Aorta (tissue), 5 donors: ENCODE data around the gene ETV1. TPM values are rescaled to one million over a fixed set of nuclear protein-coding genes. Genes with fewer than 3 reads are reported as not detected.

ENCODE experiments used
- ATAC-seq: fragments of 200-7000 bp; cut with Tn5 transposase; one replicate; pipeline ENCODE4 v1.9.1; 2022; ENCODE audit warnings: moderate library complexity; ENCODE audit not compliant: low FRiP score
- DNase-seq, 2 donors: peaks; one replicate each; pipeline ENCODE4 v3.0.0-alpha.2; 2020
- H3K27ac ChIP-seq, 2 donors: one replicate each; pipeline ENCODE4 v1.5.1; 2013; ENCODE audit warnings: low read length in 2 of 2, mild to moderate bottlenecking in 2 of 2, moderate library complexity in 2 of 2, control low read depth in 1 of 2, inconsistent platforms in 1 of 2, low read depth in 1 of 2
- H3K27me3 ChIP-seq, 2 donors: one replicate each; pipeline ENCODE4 v1.6.1; 2013; ENCODE audit warnings: control low read depth in 1 of 2, low read length in 1 of 2, mild to moderate bottlenecking in 1 of 2, moderate library complexity in 1 of 2; ENCODE audit not compliant: insufficient read depth in 2 of 2, control insufficient read depth in 1 of 2
- H3K36me3 ChIP-seq, 2 donors: one replicate each; pipeline ENCODE4 v1.6.1; 2013; ENCODE audit warnings: control low read depth in 1 of 2, low read length in 1 of 2, mild to moderate bottlenecking in 1 of 2; ENCODE audit not compliant: insufficient read depth in 2 of 2, control insufficient read depth in 1 of 2
- H3K4me1 ChIP-seq, 2 donors: one replicate each; pipeline ENCODE4 v1.6.1; 2013; ENCODE audit warnings: low read length in 2 of 2, control low read depth in 1 of 2, mild to moderate bottlenecking in 1 of 2, moderate library complexity in 1 of 2; ENCODE audit not compliant: insufficient read depth in 2 of 2, control insufficient read depth in 1 of 2
- H3K4me3 ChIP-seq, 2 donors: one replicate each; pipeline ENCODE4 v1.5.1; 2013; ENCODE audit warnings: low read length in 2 of 2, control low read depth in 1 of 2, mild to moderate bottlenecking in 1 of 2
- H3K9me3 ChIP-seq: one replicate; pipeline ENCODE4 v1.6.1; 2013; ENCODE audit warnings: mild to moderate bottlenecking, low read length; ENCODE audit not compliant: control insufficient read depth
- WGBS, 2 donors: extraction: QIAGEN DNeasy Blood & Tissue Kit; methylation state at CpG; one replicate each; pipeline ENCODE4 v1.1.7; 2013; 5-methylcytosine and 5-hydroxymethylcytosine counted together
- intact Hi-C, 2 donors: fragments of 100-400 bp; cut with DNase I; formaldehyde crosslinking; loops; one replicate each; pipeline versions ENCODE4 v1.14.2 to v1.15.0; 2022
- polyA plus RNA-seq, 2 donors: library from polyadenylated mRNA; stranded (reverse); fragments of 200-250 nt; gene quantifications; one replicate each; pipeline ENCODE4 v1.2.3, GENCODE V29; 2013
- total RNA-seq, 2 donors: library from RNA; stranded (reverse); fragmentation: NEBNext Ultra II Directional; extraction: Animal tissue kit (Norgen Biotek cat#: 25700); gene quantifications; one replicate each; pipeline ENCODE4 v1.2.1, GENCODE V29; 2021
- donor health status: healthy with polysubstance abuse.
- donor health status: Bipolar disorder and iron deficiency.
- donor health status: DM: no; HTN: no; CAD: no.
- donor health status: DM: no; HTN: no; CAD: no.
- donor health status: DM: yes; HTN: yes; CAD: no.

The ETV1 gene
- total and polyA plus RNA-seq, 4 donors, result 6.5 to 15.1 (median 8.4) TPM

- Histone ChIP-seq H3K27me3 (no peaks in the 10 kb centered on the region), H3K36me3 (peaks cover 0 to 2% of the 10 kb centered on the region in 2 donors), H3K27ac (no peak overlapping the region), H3K4me3 (no peak overlapping the region), H3K4me1 (no peaks in the 10 kb centered on the region), H3K9me3 (no peaks in the 10 kb centered on the region)
- ATAC-seq, result no peak
- intact Hi-C loops, result no loop called here
- no peak for DNase-seq
- 32 to 41% methylated on average over 4 of the region's 4 CpGs for WGBS, 2 donors
Observed at GRCh38 chr7:13890793-13891192, 98.7 kb downstream of the ETV1 start.

DNA sequence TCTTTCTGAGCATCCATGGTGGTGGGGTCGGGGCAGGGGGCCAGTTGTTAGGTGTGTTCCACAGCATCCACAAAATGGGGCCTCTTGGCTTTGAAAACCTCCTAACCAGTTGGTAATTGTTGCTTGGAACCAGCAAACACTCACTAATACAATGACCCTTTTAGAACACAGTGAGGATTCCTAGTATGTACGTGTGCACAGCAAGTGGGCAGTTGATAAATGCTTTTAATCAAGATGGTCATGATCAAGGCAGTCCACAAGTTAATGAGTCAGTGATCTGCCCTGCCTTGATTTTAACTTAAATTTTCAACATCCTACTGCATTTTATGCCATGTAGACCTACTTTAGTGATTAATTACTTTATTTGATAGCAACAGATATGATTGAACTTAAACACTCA is 103.1 kb downstream of the ETV1 start:
- no peak overlapping the region for H3K27ac ChIP-seq
- DNase-seq (no peak), ATAC-seq (no peak)
- no peaks in the 10 kb centered on the region for H3K36me3 ChIP-seq
- no peak overlapping the region for H3K4me3 ChIP-seq
- no peaks in the 10 kb centered on the region for H3K27me3 ChIP-seq
- no peaks in the 10 kb centered on the region for H3K4me1 ChIP-seq
- intact Hi-C loops, result no loop called here
- H3K9me3 ChIP-seq, result no peaks in the 10 kb centered on the region
- WGBS, 2 donors, result 77 to 79% methylated on average over 2 of the region's 2 CpGs

DNA sequence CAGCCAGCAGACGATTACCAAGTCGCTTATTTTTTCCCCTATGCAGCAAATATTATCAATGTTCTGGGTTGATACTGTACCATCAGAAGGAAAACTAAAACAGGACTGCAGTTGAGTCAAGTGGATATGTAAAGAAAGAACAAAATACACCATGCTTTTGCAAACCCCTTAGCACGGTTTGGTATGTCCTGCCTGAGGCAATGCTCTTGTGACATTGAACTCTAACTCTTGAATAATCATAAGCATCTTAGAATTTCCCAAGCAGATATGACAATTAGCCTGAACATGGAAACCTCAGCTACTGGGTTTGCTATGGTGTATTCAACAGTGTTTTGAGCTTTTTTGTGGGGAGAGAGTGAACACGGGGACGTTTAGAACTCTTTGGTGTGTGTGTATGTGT is 107.4 kb downstream of the ETV1 start:
- no peak for DNase-seq
- Histone ChIP-seq H3K4me3 (no peak overlapping the region), H3K36me3 (no peaks in the 10 kb centered on the region), H3K27me3 (no peaks in the 10 kb centered on the region), H3K27ac (no peak overlapping the region), H3K4me1 (no peaks in the 10 kb centered on the region), H3K9me3 (no peaks in the 10 kb centered on the region)
- 90 to 91% methylated on average over 5 of the region's 5 CpGs for WGBS, 2 donors
- no peak for ATAC-seq
- intact Hi-C loops, result no loop called here

DNA sequence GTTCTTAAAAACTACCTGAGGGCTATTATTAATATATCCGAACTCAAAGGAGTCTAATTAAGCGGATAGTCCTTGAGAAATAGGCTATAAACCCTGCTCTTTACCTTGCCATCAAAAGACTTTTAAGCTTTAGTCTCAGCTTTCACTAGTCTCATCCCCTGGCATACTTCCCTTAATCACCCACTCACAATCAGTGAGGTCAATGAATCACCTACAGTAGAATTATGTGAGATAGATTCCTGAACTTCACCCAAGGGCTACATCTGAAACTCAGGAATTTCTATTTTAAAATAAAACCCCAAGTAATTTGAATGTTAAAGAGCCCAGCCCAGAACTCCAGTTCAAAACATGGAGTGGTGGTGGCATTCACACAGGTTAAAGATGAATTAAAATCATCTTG is 108.7 kb downstream of the ETV1 start:
- no peaks in the 10 kb centered on the region for H3K27me3 ChIP-seq
- H3K27ac ChIP-seq, result no peak overlapping the region
- no peaks in the 10 kb centered on the region for H3K36me3 ChIP-seq
- DNase-seq (no peak), ATAC-seq (no peak)
- H3K4me1 ChIP-seq, result no peaks in the 10 kb centered on the region
- no peaks in the 10 kb centered on the region for H3K9me3 ChIP-seq
- no peak overlapping the region for H3K4me3 ChIP-seq
- intact Hi-C loops, result no loop called here
- 85 to 91% methylated on average over 2 of the region's 2 CpGs for WGBS, 2 donors

GRCh38 chr7:13879994-13880686 is 109.3 kb downstream of the ETV1 start:
- no peaks in the 10 kb centered on the region for H3K9me3 ChIP-seq
- no peak overlapping the region for H3K27ac ChIP-seq
- intact Hi-C loops, result no loop called here
- H3K36me3 ChIP-seq, result no peaks in the 10 kb centered on the region
- DNase-seq (no peak), ATAC-seq (no peak)
- H3K4me3 ChIP-seq, result no peak overlapping the region
- WGBS, 2 donors, result 81% methylated on average over 2 of the region's 2 CpGs
- no peaks in the 10 kb centered on the region for H3K4me1 ChIP-seq
- H3K27me3 ChIP-seq, result no peaks in the 10 kb centered on the region

DNA sequence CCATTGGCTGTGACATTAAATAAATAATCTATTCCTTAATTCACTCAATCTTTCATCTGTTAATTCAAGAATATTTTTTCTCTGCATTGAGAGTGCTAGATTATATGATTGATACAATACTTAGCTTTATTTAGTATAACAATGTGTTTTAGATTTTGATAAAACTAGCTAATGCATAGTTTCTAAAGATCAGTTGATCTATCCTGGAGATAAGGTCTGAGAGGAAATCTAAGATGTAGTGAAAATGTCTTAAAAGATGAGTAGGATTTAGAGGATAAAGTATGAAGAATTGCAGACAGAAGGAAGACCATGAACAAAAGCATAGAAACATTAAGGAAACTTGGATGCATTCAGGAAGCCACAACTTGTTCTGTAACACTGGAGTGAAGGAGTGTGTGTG is 110.3 kb downstream of the ETV1 start:
- H3K36me3 ChIP-seq, result no peaks in the 10 kb centered on the region
- intact Hi-C loops, result no loop called here
- H3K27ac ChIP-seq, result no peak overlapping the region
- H3K4me3 ChIP-seq, result no peak overlapping the region
- H3K9me3 ChIP-seq, result no peaks in the 10 kb centered on the region
- no peaks in the 10 kb centered on the region for H3K27me3 ChIP-seq
- H3K4me1 ChIP-seq, result no peaks in the 10 kb centered on the region
- DNase-seq, result no peak
- ATAC-seq, result no peak

- no peaks in the 10 kb centered on the region for H3K27me3 ChIP-seq
- H3K4me3 ChIP-seq, result no peak overlapping the region
- H3K4me1 ChIP-seq, result no peaks in the 10 kb centered on the region
- DNase-seq, result no peak
- intact Hi-C loops, result no loop called here
- H3K36me3 ChIP-seq, result no peaks in the 10 kb centered on the region
- no peak overlapping the region for H3K27ac ChIP-seq
- ATAC-seq, result no peak
- H3K9me3 ChIP-seq, result no peaks in the 10 kb centered on the region
Observed at GRCh38 chr7:13878154-13878553, 111.3 kb downstream of the ETV1 start.

DNA sequence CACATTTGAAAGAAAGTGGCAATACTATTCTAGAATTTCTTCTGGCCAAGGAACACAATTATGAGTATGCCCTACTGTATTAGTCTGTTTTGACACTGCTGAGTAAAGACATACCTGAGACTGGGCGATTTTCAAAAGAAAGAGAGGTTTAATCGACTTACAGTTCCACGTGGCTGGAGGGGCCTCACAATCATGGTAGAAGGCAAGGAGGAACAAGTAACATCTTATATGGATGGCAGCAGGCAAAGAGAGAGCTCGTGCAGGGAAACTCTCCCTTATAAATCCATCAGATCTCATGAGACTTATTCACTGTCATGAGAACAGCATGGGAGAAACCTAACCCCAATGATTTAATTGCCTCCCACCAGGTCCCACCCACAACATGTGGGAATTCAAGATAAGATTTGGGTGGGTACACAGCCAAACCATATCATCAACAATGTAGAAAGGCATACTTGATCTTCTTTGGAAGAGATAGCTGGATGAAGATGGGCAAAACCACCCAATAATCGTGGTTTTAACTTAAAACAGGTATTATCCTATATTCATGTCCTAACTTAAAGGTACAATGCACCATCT is 113.9 kb downstream of the ETV1 start:
- Histone ChIP-seq H3K27me3 (no peaks in the 10 kb centered on the region), H3K36me3 (no peaks in the 10 kb centered on the region), H3K4me1 (no peaks in the 10 kb centered on the region), H3K9me3 (no peaks in the 10 kb centered on the region), H3K4me3 (no peak overlapping the region), H3K27ac (no peak overlapping the region)
- intact Hi-C loops, result no loop called here
- no peak for DNase-seq
- WGBS, 2 donors, result 86% methylated on average over 5 of the region's 5 CpGs
- ATAC-seq, result no peak

- Histone ChIP-seq H3K27me3 (no peaks in the 10 kb centered on the region), H3K9me3 (no peaks in the 10 kb centered on the region), H3K27ac (no peak overlapping the region), H3K4me1 (no peaks in the 10 kb centered on the region), H3K4me3 (no peak overlapping the region), H3K36me3 (no peaks in the 10 kb centered on the region)
- 40 to 50% methylated on average over 2 of the region's 2 CpGs for WGBS, 2 donors
- DNase-seq (no peak), ATAC-seq (no peak)
- intact Hi-C loops, result no loop called here
Observed at GRCh38 chr7:13874783-13875182, 114.7 kb downstream of the ETV1 start.
